ENCODE data around the gene APP. TPM values are rescaled to one million over a fixed set of nuclear protein-coding genes. Genes with fewer than 3 reads are reported as not detected.

The APP gene
- total RNA-seq, 4 donors from 2014 or later = 471 to 1,291 (median 672) TPM

DNA sequence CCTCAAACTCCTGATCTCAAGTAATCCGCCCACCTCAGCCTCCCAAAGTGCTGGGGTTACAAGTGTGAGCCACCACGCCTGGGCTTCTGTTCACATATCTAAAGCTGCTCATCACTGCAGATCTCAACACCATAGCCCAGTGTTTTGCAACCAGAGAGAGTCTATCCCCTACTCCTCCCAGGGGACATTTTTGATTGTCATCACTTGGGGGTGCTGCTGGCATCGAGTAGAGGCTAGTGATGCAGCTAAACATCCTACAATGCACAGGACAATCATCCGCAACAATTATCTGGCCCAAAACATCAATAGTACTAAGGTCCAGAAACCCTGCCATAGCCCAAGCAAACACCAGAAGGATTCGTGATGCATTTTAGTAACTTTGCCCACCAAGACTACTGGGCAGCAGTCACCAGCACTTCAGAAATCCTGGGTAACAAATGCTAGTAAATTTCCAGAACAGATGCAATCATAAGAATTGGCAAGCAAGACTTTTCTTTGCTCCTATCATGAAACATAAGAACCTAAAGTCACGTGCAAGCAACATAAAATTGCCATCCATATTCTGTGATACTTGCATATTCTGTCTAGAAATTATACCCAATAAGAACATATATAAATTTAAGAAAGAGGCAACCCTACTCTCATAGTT lies 159.2 kb downstream of the APP start:
- Histone ChIP-seq H3K9me3 (no peaks in the 10 kb centered on the region), H3K27me3 (no peaks in the 10 kb centered on the region), H3K36me3 (peaks cover 0 to 5% (median 0%) of the 10 kb centered on the region in 4 donors), H3K27ac (no peak overlapping the region), H3K4me1 (peaks cover 0 to 3% (median 0%) of the 10 kb centered on the region in 4 donors), H3K4me3 (no peak overlapping the region)
- no peak for DNase-seq
- TF ChIP-seq EP300 (IDR thresholded peaks at IDR 0.05; ENCODE audit: low read depth) (no peak), POLR2A (IDR thresholded peaks at IDR 0.05) (no peak), POLR2AphosphoS5 (IDR thresholded peaks at IDR 0.05) (no peak)
- TF ChIP-seq, protein P1, sequence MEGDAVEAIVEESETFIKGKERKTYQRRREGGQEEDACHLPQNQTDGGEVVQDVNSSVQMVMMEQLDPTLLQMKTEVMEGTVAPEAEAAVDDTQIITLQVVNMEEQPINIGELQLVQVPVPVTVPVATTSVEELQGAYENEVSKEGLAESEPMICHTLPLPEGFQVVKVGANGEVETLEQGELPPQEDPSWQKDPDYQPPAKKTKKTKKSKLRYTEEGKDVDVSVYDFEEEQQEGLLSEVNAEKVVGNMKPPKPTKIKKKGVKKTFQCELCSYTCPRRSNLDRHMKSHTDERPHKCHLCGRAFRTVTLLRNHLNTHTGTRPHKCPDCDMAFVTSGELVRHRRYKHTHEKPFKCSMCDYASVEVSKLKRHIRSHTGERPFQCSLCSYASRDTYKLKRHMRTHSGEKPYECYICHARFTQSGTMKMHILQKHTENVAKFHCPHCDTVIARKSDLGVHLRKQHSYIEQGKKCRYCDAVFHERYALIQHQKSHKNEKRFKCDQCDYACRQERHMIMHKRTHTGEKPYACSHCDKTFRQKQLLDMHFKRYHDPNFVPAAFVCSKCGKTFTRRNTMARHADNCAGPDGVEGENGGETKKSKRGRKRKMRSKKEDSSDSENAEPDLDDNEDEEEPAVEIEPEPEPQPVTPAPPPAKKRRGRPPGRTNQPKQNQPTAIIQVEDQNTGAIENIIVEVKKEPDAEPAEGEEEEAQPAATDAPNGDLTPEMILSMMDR (IDR thresholded peaks at IDR 0.05) = no peak
- in situ Hi-C loops (cut with MboI; ENCODE audit: low pct_ligation_motif_present in 1 of 4, low pct_unique_long_range_greater_than_20kb in 1 of 4, low sequenced_read_pairs in 3 of 4) = no loop called here
- 86 to 91% methylated on average over 1 to 6 of the region's 6 CpGs for WGBS, 2 donors (ENCODE audit: low coverage in 1 of 2)
- intact Hi-C loops (cut with DNase I; ENCODE audit: low total_unique reads) = no loop called here

DNA sequence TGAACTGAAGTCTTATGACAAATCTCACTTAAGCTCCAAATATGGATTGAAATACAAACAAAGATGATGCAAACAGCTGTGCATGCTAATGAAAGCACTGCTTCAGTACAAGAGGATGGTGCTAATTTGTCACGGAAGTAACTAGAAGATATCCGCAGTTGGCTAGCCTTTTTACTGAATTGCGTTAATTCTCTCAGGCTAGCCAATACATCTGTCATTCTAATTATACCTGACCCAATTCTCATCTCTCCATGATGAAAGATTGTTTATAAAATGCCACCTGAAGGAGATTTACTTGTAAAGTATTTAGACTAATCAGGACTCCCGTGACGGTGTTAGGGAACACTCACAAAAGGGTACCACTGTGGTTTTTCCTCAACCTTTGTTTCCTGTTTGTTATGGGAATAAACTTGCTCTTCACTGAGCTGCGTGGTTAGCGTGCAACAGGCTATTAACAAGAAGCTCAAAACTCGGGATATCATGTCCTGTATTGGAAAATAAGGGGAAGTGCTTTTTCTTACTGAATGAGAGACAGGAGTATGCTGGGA lies 162.5 kb downstream of the APP start:
- no peaks in the 10 kb centered on the region for H3K36me3 ChIP-seq
- H3K9me3 ChIP-seq = no peaks in the 10 kb centered on the region
- TF ChIP-seq POLR2A (IDR thresholded peaks at IDR 0.05) = no peak
- intact Hi-C loops (cut with DNase I; ENCODE audit: low total_unique reads) (no loop called here), in situ Hi-C loops (cut with MboI; ENCODE audit: low pct_ligation_motif_present in 1 of 4, low pct_unique_long_range_greater_than_20kb in 1 of 4, low sequenced_read_pairs in 3 of 4) (no loop called here)
- no peaks in the 10 kb centered on the region for H3K27me3 ChIP-seq
- H3K4me3 ChIP-seq = no peak overlapping the region
- no peak overlapping the region for H3K27ac ChIP-seq
- 60 to 72% methylated on average over 8 of the region's 8 CpGs for WGBS, 2 donors (ENCODE audit: low coverage in 1 of 2)
- DNase-seq = no peak
- H3K4me1 ChIP-seq = peaks cover 0 to 3% (median 0%) of the 10 kb centered on the region in 4 donors

DNA sequence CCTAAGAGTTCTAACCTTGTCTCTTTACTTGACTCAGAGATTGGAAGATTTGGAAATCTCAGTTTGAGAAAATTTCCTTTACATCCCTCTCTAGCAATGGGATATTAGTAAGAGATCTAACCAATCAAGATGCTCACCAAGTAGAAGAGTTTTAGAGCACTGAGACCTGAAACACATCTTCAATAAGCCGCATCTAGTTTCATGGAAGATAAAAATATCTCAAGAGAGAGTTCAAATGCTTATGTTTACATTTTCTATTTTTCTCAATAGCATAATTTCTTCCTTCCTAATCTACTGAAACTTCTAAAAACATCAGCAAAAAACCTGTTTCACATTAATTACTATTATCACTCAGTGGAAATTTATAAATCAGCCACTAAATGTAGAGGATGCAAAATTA lies 165.1 kb downstream of the APP start:
- in situ Hi-C loops (cut with MboI; ENCODE audit: low pct_ligation_motif_present in 1 of 4, low pct_unique_long_range_greater_than_20kb in 1 of 4, low sequenced_read_pairs in 3 of 4) = no loop called here
- H3K36me3 ChIP-seq = no peaks in the 10 kb centered on the region

DNA sequence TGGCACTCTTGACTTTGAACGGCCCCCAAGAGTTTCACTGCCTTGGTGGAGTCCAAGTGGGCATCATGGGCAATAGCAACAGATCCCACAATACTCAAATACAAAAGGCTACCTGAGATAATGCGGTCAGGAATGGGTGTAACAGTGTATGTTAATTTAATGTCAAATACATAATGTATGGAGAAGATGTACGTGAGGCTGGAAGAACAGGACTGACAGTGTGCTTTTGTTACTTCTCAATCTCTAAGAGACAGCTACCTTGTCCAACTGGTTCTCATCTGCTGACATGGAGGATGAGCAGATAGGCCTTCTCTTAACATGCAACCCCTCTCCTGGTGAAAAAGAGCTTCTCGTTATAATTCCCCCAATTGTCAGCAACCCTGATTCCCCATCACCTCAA lies 167.2 kb downstream of the APP start:
- TF ChIP-seq POLR2AphosphoS5 (IDR thresholded peaks at IDR 0.05) = no peak
- no peak for TF ChIP-seq POLR2A (IDR thresholded peaks at IDR 0.05)
- TF ChIP-seq EP300 (IDR thresholded peaks at IDR 0.05; ENCODE audit: low read depth) = no peak
- TF ChIP-seq, protein P1 (IDR thresholded peaks at IDR 0.05) = no peak
- Histone ChIP-seq H3K4me1 (peaks cover 0 to 21% (median 17%) of the 10 kb centered on the region in 4 donors), H3K9me3 (no peaks in the 10 kb centered on the region), H3K4me3 (no peak overlapping the region), H3K36me3 (no peaks in the 10 kb centered on the region), H3K27me3 (no peaks in the 10 kb centered on the region), H3K27ac (no peak overlapping the region)
- DNase-seq = no peak
- WGBS, 2 donors (ENCODE audit: low coverage in 1 of 2) = 92 to 100% methylated on average over 3 to 4 of the region's 4 CpGs
- in situ Hi-C loops (cut with MboI; ENCODE audit: low pct_ligation_motif_present in 1 of 4, low pct_unique_long_range_greater_than_20kb in 1 of 4, low sequenced_read_pairs in 3 of 4) = no loop called here
- intact Hi-C loops (cut with DNase I; ENCODE audit: low total_unique reads) = no loop called here

More for the DNA sequence above, 165.1 kb downstream of the APP start:
- intact Hi-C loops (cut with DNase I; ENCODE audit: low total_unique reads) = no loop called here
- Histone ChIP-seq H3K4me1 (peaks cover 0 to 9% (median 3%) of the 10 kb centered on the region in 4 donors), H3K9me3 (no peaks in the 10 kb centered on the region), H3K4me3 (no peak overlapping the region), H3K27me3 (no peaks in the 10 kb centered on the region), H3K27ac (no peak overlapping the region)
- no peak for DNase-seq
- WGBS, 2 donors (ENCODE audit: low coverage in 1 of 2) = 98 to 100% methylated on average over 1 of the region's 1 CpG
- TF ChIP-seq, protein P1 (IDR thresholded peaks at IDR 0.05) = no peak
- TF ChIP-seq POLR2AphosphoS5 (IDR thresholded peaks at IDR 0.05) (no peak), POLR2A (IDR thresholded peaks at IDR 0.05) (no peak), EP300 (IDR thresholded peaks at IDR 0.05; ENCODE audit: low read depth) (no peak)
